Stomach smooth muscle (tissue), 2 donors: ENCODE data around the gene TRAM2.

Source experiments
- H3K27ac ChIP-seq: one replicate; pipeline ENCODE4 v1.7.0; 2013; ENCODE audit warnings: mild to moderate bottlenecking, low read length, inconsistent platforms
- H3K27me3 ChIP-seq, 2 donors: one replicate each; pipeline ENCODE4 v1.7.0; 2013; ENCODE audit warnings: low read length in 2 of 2; ENCODE audit not compliant: insufficient read depth in 2 of 2, control insufficient read depth in 1 of 2
- H3K36me3 ChIP-seq, 2 donors: one replicate each; pipeline ENCODE4 v1.7.0; 2013; ENCODE audit warnings: low read length in 2 of 2; ENCODE audit not compliant: control insufficient read depth in 2 of 2, insufficient read depth in 2 of 2
- H3K4me1 ChIP-seq: one replicate; pipeline ENCODE4 v1.7.0; 2013; ENCODE audit warnings: low read length; ENCODE audit not compliant: control insufficient read depth, insufficient read depth
- H3K4me3 ChIP-seq, 2 donors: one replicate each; pipeline ENCODE4 v1.7.0; 2013; ENCODE audit warnings: low read length in 2 of 2
- H3K9ac ChIP-seq, 2 donors: one replicate each; pipeline ENCODE4 v1.7.0; 2013; ENCODE audit warnings: low read length in 2 of 2, mild to moderate bottlenecking in 1 of 2
- H3K9me3 ChIP-seq, 2 donors: one replicate each; pipeline ENCODE4 v1.7.0; 2013; ENCODE audit warnings: low read length in 2 of 2; ENCODE audit not compliant: control insufficient read depth in 2 of 2
- donor health status: healthy.
- donor health status: Pancreatic carcinoma.

TRAM2 gene

GRCh38 chr6:52577778-52578463, 1.1 kb upstream of the TRAM2 start:
- no peaks in the 10 kb centered on the region for H3K27me3 ChIP-seq
- H3K9ac ChIP-seq, result peak overlapping the region; percentile 97 to 99
- H3K36me3 ChIP-seq, result peaks cover 0 to 7% of the 10 kb centered on the region in 2 donors
- H3K27ac ChIP-seq, result peak overlapping the region; percentile 94
- H3K4me1 ChIP-seq, result peaks cover 37% of the 10 kb centered on the region
- H3K9me3 ChIP-seq, result no peaks in the 10 kb centered on the region
- peak overlapping the region; percentile 83 to 89 for H3K4me3 ChIP-seq

GRCh38 chr6:52576392-52577021, 353 bp downstream of the TRAM2 start:
- H3K27ac ChIP-seq, result peak overlapping the region; percentile 55
- no peaks in the 10 kb centered on the region for H3K27me3 ChIP-seq
- no peaks in the 10 kb centered on the region for H3K9me3 ChIP-seq
- H3K36me3 ChIP-seq, result no peaks in the 10 kb centered on the region
- H3K4me3 ChIP-seq, result peak overlapping the region; percentile 86 to 94
- H3K9ac ChIP-seq, result peak overlapping the region; percentile 59 to 74
- peaks cover 46% of the 10 kb centered on the region for H3K4me1 ChIP-seq

GRCh38 chr6:52576054-52576391, 837 bp downstream of the TRAM2 start:
- peaks cover 50% of the 10 kb centered on the region for H3K4me1 ChIP-seq
- peak overlapping the region; percentile 86 to 94 for H3K4me3 ChIP-seq
- no peaks in the 10 kb centered on the region for H3K36me3 ChIP-seq
- peak overlapping the region; percentile 59 to 74 for H3K9ac ChIP-seq
- no peaks in the 10 kb centered on the region for H3K9me3 ChIP-seq
- peak overlapping the region; percentile 55 for H3K27ac ChIP-seq
- no peaks in the 10 kb centered on the region for H3K27me3 ChIP-seq

- Histone ChIP-seq H3K4me3 (peak overlapping the region; percentile 86 to 94), H3K9me3 (no peaks in the 10 kb centered on the region), H3K27me3 (no peaks in the 10 kb centered on the region), H3K4me1 (peaks cover 56% of the 10 kb centered on the region), H3K36me3 (no peaks in the 10 kb centered on the region), H3K27ac (peak overlapping the region; percentile 55), H3K9ac (peak overlapping the region; percentile 59 to 74)
These were observed 1.4 kb downstream of the TRAM2 start for GRCh38 chr6:52575502-52575892.

GRCh38 chr6:52574709-52575501, 2.0 kb downstream of the TRAM2 start:
- no peaks in the 10 kb centered on the region for H3K27me3 ChIP-seq
- peak overlapping the region; percentile 55 for H3K27ac ChIP-seq
- H3K4me1 ChIP-seq, result peaks cover 61% of the 10 kb centered on the region
- H3K4me3 ChIP-seq, result peak overlapping the region; percentile 86 to 94
- H3K9ac ChIP-seq, result peak overlapping the region; percentile 59 to 74
- no peaks in the 10 kb centered on the region for H3K36me3 ChIP-seq
- no peaks in the 10 kb centered on the region for H3K9me3 ChIP-seq

- Histone ChIP-seq H3K36me3 (no peaks in the 10 kb centered on the region), H3K9me3 (no peaks in the 10 kb centered on the region), H3K9ac (peak overlapping the region in 1 of 2 donors; percentile 26), H3K27me3 (no peaks in the 10 kb centered on the region), H3K4me3 (peak overlapping the region in 1 of 2 donors; percentile 94), H3K4me1 (peaks cover 69% of the 10 kb centered on the region), H3K27ac (peak overlapping the region; percentile 41)
These were observed 3.6 kb downstream of the TRAM2 start for GRCh38 chr6:52573295-52573694.

GRCh38 chr6:52572536-52572935, 4.3 kb downstream of the TRAM2 start:
- no peak overlapping the region for H3K9ac ChIP-seq
- no peaks in the 10 kb centered on the region for H3K9me3 ChIP-seq
- H3K4me3 ChIP-seq, result peak overlapping the region in 1 of 2 donors; percentile 44
- peaks cover 76% of the 10 kb centered on the region for H3K4me1 ChIP-seq
- peak overlapping the region; percentile 31 for H3K27ac ChIP-seq
- no peaks in the 10 kb centered on the region for H3K36me3 ChIP-seq
- H3K27me3 ChIP-seq, result no peaks in the 10 kb centered on the region

GRCh38 chr6:52571099-52571755, 5.6 kb downstream of the TRAM2 start:
- Histone ChIP-seq H3K36me3 (no peaks in the 10 kb centered on the region), H3K27ac (peak overlapping the region; percentile 37), H3K4me3 (peak overlapping the region in 1 of 2 donors; percentile 40), H3K9ac (no peak overlapping the region), H3K4me1 (peaks cover 82% of the 10 kb centered on the region), H3K27me3 (no peaks in the 10 kb centered on the region), H3K9me3 (no peaks in the 10 kb centered on the region)

- H3K4me3 ChIP-seq, result peak overlapping the region in 1 of 2 donors; percentile 40
- no peaks in the 10 kb centered on the region for H3K9me3 ChIP-seq
- no peaks in the 10 kb centered on the region for H3K27me3 ChIP-seq
- H3K4me1 ChIP-seq, result peaks cover 75% of the 10 kb centered on the region
- peak overlapping the region; percentile 37 for H3K27ac ChIP-seq
- no peaks in the 10 kb centered on the region for H3K36me3 ChIP-seq
- no peak overlapping the region for H3K9ac ChIP-seq
These were observed 6.6 kb downstream of the TRAM2 start for GRCh38 chr6:52570291-52570700.

GRCh38 chr6:52568320-52568719, 8.5 kb downstream of the TRAM2 start:
- Histone ChIP-seq H3K9ac (no peak overlapping the region), H3K4me3 (no peak overlapping the region), H3K9me3 (no peaks in the 10 kb centered on the region), H3K36me3 (no peaks in the 10 kb centered on the region), H3K27me3 (no peaks in the 10 kb centered on the region), H3K27ac (no peak overlapping the region), H3K4me1 (peaks cover 70% of the 10 kb centered on the region)
